ENCODE results near the gene NAP1L1.
A peak's percentile ranks its signal among the peaks of the same experiment; 100 is the strongest.

Gene NAP1L1

DNA sequence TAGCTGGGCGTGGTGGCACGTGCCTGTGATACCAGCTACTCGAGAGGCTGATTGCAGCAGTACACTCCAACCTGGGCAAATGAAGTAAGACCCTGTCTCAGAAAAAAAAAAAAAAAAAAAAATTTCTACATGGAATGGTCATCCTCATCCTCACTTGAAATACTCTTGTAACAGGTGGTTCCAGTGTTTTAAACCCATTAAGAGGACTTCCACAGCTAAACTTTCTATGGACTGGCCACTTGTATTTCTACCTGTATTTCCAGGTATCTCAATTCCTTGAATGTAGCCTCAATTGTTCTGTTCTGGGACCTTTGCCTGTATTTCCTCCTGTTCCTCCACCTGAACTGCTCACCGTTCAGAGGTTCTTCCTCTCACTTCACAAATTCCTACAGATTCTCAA, 41.1 kb downstream of the NAP1L1 start:
- TF ChIP-seq MYC (IDR thresholded peaks at IDR 0.05; ENCODE audit: low read depth, low read length) (no peak), POLR2A (IDR thresholded peaks at IDR 0.05; ENCODE audit: extremely low read depth, insufficient read length) (no peak)
- TF ChIP-seq, protein P1, sequence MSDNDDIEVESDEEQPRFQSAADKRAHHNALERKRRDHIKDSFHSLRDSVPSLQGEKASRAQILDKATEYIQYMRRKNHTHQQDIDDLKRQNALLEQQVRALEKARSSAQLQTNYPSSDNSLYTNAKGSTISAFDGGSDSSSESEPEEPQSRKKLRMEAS (IDR thresholded peaks at IDR 0.05; ENCODE audit: low read depth, low read length): no peak
- TF ChIP-seq, protein P2, sequence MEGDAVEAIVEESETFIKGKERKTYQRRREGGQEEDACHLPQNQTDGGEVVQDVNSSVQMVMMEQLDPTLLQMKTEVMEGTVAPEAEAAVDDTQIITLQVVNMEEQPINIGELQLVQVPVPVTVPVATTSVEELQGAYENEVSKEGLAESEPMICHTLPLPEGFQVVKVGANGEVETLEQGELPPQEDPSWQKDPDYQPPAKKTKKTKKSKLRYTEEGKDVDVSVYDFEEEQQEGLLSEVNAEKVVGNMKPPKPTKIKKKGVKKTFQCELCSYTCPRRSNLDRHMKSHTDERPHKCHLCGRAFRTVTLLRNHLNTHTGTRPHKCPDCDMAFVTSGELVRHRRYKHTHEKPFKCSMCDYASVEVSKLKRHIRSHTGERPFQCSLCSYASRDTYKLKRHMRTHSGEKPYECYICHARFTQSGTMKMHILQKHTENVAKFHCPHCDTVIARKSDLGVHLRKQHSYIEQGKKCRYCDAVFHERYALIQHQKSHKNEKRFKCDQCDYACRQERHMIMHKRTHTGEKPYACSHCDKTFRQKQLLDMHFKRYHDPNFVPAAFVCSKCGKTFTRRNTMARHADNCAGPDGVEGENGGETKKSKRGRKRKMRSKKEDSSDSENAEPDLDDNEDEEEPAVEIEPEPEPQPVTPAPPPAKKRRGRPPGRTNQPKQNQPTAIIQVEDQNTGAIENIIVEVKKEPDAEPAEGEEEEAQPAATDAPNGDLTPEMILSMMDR (IDR thresholded peaks at IDR 0.05; ENCODE audit: low read depth, low read length): no peak
- DNase-seq (ENCODE audit: low read depth): no peak
- no peak overlapping the region for H3K4me3 ChIP-seq (ENCODE audit: low read depth, low read length)

DNA sequence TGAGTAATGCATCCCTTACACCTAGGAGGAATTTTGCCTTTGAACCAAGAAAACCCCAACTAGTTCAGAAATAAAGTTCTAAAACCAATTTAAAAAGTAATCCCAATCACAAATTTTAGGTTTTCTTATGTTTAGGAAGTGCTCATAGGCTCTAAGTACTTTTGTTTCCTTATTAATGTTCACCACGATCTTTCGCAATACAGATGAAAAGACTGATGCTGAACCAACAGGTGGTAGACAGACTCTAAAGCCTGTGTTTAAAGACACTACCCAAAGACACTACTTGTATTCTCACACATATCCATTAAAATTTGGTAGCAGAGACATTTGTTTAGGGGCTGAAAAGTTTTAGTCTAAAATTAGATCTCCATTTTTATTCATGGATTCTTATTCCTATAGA, 42.3 kb downstream of the NAP1L1 start:
- no peak for TF ChIP-seq MYC (IDR thresholded peaks at IDR 0.05; ENCODE audit: low read depth, low read length)
- TF ChIP-seq, protein P1 (IDR thresholded peaks at IDR 0.05; ENCODE audit: low read depth, low read length): no peak
- TF ChIP-seq POLR2A (IDR thresholded peaks at IDR 0.05; ENCODE audit: extremely low read depth, insufficient read length): no peak
- TF ChIP-seq, protein P2 (IDR thresholded peaks at IDR 0.05; ENCODE audit: low read depth, low read length): no peak
- DNase-seq (ENCODE audit: low read depth): peak; percentile 59
- H3K4me3 ChIP-seq (ENCODE audit: low read depth, low read length): no peak overlapping the region

DNA sequence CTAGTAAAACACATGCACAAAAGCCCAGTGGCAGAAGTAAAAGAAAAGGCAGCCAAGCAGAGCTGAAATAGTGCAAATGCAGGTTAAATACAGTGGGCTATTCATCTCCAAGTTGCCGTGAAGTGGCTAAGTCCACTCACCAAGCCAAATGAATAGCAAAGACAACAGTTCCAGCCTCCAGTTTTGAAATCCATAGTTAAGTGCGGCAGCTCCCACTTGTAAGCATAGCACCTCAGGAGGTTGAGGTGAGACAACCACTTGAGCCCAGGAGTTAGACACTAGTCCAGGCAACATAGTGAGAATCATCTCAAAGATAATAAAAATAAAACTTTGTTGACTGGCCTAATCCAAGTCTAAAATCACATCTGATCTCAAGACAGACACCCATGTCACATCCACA, 43.1 kb downstream of the NAP1L1 start:
- TF ChIP-seq POLR2A (IDR thresholded peaks at IDR 0.05; ENCODE audit: extremely low read depth, insufficient read length) (no peak), MYC (IDR thresholded peaks at IDR 0.05; ENCODE audit: low read depth, low read length) (no peak)
- TF ChIP-seq, protein P2 (IDR thresholded peaks at IDR 0.05; ENCODE audit: low read depth, low read length): no peak
- TF ChIP-seq, protein P1 (IDR thresholded peaks at IDR 0.05; ENCODE audit: low read depth, low read length): no peak
- H3K4me3 ChIP-seq (ENCODE audit: low read depth, low read length): no peak overlapping the region
- DNase-seq (ENCODE audit: low read depth): no peak

DNA sequence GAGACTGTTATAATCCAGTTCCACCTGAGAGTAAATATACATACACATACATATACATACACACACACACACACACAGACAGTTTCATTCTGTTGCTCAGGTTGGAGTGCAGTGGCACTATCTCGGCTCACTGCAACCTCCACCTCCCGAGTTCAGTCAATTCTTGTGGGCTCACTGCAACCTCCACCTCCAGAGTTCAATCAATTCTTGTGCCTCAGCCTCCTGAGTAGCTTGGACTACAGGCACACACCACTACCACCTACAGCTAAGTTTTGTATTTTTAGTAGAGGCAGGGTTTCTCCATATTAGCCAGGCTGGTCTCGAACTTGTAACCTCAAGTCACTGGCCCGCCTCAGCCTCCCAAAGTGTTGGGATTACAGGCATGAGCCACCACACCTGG, 44.0 kb downstream of the NAP1L1 start:
- TF ChIP-seq MYC (IDR thresholded peaks at IDR 0.05; ENCODE audit: low read depth, low read length): no peak
- TF ChIP-seq, protein P2 (IDR thresholded peaks at IDR 0.05; ENCODE audit: low read depth, low read length): no peak
- H3K4me3 ChIP-seq (ENCODE audit: low read depth, low read length): no peak overlapping the region
- no peak for DNase-seq (ENCODE audit: low read depth)

DNA sequence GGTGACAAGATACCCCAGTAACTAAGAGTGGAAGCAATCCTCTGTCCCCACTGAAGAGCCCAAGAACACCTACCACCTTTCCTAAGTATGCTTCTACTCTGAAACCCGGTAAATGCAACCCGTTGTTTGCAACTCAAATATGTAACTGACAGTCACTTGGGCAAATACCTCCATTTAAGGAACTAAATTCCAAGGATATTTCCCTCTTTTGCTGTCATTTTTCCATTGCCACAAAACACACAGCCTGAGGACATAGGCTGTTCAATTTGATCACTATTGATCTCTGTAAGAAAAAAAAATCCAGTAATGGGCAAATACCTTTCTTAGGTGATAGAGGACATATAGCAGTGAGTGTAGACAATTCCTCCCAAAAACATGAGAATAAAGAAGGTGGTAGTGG, 46.3 kb downstream of the NAP1L1 start:
- H3K4me3 ChIP-seq (ENCODE audit: low read depth, low read length): no peak overlapping the region
- TF ChIP-seq POLR2A (IDR thresholded peaks at IDR 0.05; ENCODE audit: extremely low read depth, insufficient read length): no peak
- DNase-seq (ENCODE audit: low read depth): no peak

DNA sequence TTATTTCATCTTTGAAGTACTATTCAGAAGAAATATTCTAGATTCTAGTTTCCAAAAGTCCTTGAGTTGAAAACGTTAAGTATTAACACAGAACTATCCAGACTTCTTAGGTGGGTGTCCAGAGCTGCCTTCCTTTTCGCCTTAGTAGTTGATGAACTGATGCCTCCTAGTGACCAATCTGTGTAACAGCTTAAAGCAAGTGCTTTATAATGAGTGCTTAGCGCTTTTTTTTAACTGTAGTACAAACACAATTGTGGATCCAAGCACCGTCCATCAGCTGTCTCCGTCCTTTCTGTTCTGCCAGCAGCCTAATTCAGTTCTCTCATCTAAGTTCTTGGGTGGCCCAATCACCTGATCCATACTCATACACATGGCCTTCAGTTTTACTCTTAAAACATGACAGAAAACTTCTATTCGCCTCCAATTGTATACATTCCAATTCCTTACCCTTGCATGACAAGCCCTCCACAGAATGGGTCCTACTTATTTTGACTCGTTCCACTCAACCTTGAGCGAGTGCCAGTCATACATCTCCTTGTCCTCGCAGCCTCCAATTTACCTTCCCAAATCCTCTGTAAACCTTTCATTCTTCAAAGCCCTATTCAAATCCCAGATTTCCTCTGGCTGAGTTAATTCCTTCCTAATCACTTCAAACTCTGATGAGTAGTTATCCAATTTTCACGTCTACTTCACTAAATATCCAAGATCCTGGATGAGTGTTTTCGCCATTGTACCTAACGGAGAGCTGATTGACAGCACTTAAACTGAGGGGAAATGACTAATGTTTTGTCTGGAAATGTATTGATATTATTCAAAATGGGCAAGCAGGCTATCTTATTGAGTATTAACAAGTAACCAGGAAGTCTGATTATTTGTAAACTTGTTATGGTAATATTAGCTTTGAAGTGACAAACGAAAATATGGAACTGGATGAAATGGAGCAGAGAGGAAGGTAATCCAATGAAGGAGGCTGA, 47.1 kb downstream of the NAP1L1 start:
- peak; percentile 87 for DNase-seq (ENCODE audit: low read depth)
- H3K4me3 ChIP-seq (ENCODE audit: low read depth, low read length): no peak overlapping the region
- TF ChIP-seq POLR2A (IDR thresholded peaks at IDR 0.05; ENCODE audit: extremely low read depth, insufficient read length) (no peak), MYC (IDR thresholded peaks at IDR 0.05; ENCODE audit: low read depth, low read length) (no peak)
- TF ChIP-seq, protein P2 (IDR thresholded peaks at IDR 0.05; ENCODE audit: low read depth, low read length): peak; percentile 82
- TF ChIP-seq, protein P1 (IDR thresholded peaks at IDR 0.05; ENCODE audit: low read depth, low read length): no peak
